ENCODE results near the gene SPON1. TPM values are rescaled to one million over a fixed set of nuclear protein-coding genes. Genes with fewer than 3 reads are reported as not detected.

Gene SPON1
- total RNA-seq, 4 donors from 2014 or later, result 8.0 to 16.1 (median 11.3) TPM

DNA sequence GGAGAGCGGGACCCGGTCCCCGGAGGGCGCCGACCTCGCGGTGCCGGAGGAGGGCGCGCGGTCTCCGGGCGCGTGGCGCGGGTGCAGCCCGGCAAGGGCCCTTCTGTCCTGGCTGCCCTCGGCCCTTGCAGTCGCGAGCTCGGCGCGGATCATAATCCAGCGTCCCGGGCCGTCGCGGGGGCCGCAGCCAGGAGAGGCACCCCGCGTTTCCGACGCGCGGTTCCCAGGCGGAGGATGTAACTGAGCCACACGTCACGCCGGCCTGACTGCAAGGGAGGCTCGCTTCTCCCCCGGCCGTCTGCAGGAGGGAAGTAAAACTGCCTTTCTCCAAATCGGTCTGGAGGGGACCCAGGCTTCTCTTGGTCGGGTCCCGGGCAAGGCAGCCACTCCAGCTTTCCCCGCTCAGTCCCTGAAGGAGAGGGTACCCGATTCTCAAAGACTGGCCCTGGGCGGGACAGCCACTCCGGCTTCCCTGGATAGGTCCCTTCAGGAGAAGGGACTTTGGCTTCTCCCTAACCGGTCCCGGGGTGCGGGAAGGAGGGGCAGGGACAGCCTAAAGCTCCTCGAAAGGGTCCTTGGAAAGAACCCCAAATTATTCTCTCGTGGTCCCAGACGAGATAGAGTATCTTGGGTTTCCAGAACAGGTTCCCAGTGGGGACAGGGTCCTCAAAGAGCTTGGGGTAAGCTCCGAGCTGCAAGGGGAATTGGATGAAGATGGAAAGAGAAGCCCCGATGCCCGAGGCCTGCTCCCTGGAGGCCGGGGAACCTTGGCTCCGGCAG lies 836 bp downstream of the SPON1 start:
- H3K36me3 ChIP-seq, result no peaks in the 10 kb centered on the region
- TF ChIP-seq POLR2A (IDR thresholded peaks at IDR 0.05) (no peak), EP300 (IDR thresholded peaks at IDR 0.05) (no peak), POLR2AphosphoS5 (IDR thresholded peaks at IDR 0.05) (no peak)
- TF ChIP-seq, protein P1, sequence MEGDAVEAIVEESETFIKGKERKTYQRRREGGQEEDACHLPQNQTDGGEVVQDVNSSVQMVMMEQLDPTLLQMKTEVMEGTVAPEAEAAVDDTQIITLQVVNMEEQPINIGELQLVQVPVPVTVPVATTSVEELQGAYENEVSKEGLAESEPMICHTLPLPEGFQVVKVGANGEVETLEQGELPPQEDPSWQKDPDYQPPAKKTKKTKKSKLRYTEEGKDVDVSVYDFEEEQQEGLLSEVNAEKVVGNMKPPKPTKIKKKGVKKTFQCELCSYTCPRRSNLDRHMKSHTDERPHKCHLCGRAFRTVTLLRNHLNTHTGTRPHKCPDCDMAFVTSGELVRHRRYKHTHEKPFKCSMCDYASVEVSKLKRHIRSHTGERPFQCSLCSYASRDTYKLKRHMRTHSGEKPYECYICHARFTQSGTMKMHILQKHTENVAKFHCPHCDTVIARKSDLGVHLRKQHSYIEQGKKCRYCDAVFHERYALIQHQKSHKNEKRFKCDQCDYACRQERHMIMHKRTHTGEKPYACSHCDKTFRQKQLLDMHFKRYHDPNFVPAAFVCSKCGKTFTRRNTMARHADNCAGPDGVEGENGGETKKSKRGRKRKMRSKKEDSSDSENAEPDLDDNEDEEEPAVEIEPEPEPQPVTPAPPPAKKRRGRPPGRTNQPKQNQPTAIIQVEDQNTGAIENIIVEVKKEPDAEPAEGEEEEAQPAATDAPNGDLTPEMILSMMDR (IDR thresholded peaks at IDR 0.05), result no peak
- peak overlapping the region; percentile 49 for H3K4me3 ChIP-seq
- H3K9me3 ChIP-seq, result no peaks in the 10 kb centered on the region
- H3K27ac ChIP-seq, result peak overlapping the region; percentile 15
- WGBS, result 1% methylated on average over 24 of the region's 60 CpGs
- H3K27me3 ChIP-seq, result peaks cover 62% of the 10 kb centered on the region
- no peak for DNase-seq (ENCODE audit: low spot score in 2 of 2)
- peaks cover 28% of the 10 kb centered on the region for H3K4me1 ChIP-seq

- 3% methylated on average over 23 of the region's 62 CpGs for WGBS
- Histone ChIP-seq H3K4me1 (peaks cover 28% of the 10 kb centered on the region), H3K27me3 (peaks cover 58% of the 10 kb centered on the region), H3K4me3 (peak overlapping the region; percentile 49), H3K27ac (no peak overlapping the region), H3K9me3 (no peaks in the 10 kb centered on the region), H3K36me3 (no peaks in the 10 kb centered on the region)
- no peak for DNase-seq (ENCODE audit: low spot score in 2 of 2)
- TF ChIP-seq, protein P1 (IDR thresholded peaks at IDR 0.05), result peak in 1 of 2 donors; percentile 11
- no peak for TF ChIP-seq POLR2AphosphoS5 (IDR thresholded peaks at IDR 0.05)
These were observed 1.6 kb downstream of the SPON1 start for GRCh38 chr11:13963949-13964770.

GRCh38 chr11:13964771-13965074 lies 2.2 kb downstream of the SPON1 start:
- Histone ChIP-seq H3K4me3 (peak overlapping the region; percentile 49), H3K4me1 (peaks cover 28% of the 10 kb centered on the region), H3K27me3 (peaks cover 60% of the 10 kb centered on the region), H3K27ac (no peak overlapping the region), H3K36me3 (no peaks in the 10 kb centered on the region), H3K9me3 (no peaks in the 10 kb centered on the region)
- WGBS, result 34% methylated on average over 7 of the region's 7 CpGs
- DNase-seq (ENCODE audit: low spot score in 2 of 2), result no peak
- TF ChIP-seq POLR2A (IDR thresholded peaks at IDR 0.05), result no peak
- TF ChIP-seq, protein P1 (IDR thresholded peaks at IDR 0.05), result peak in 1 of 2 donors; percentile 2
- no peak for TF ChIP-seq EP300 (IDR thresholded peaks at IDR 0.05)

DNA sequence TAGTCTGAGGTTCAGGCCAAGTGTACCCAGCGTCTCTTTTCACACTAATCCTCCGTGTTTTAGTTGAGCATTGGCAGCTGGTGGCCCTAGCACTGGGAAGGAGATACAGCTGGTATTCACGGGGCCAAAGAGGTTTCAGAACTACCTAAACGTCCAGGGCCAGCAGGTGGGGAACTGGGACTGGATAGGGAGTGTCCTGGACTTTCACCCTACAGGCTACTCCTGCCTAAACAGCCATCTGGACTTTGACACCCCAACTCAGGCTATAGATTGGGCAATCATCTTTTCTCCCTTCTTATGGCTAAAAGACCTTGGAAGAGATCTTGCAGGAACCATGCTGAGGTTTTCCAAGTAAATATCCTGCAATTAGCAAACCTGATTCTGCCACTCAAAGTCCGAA lies 2.8 kb downstream of the SPON1 start:
- DNase-seq (ENCODE audit: low spot score in 2 of 2), result no peak
- TF ChIP-seq POLR2A (IDR thresholded peaks at IDR 0.05) (no peak), POLR2AphosphoS5 (IDR thresholded peaks at IDR 0.05) (no peak), EP300 (IDR thresholded peaks at IDR 0.05) (no peak)
- TF ChIP-seq, protein P1 (IDR thresholded peaks at IDR 0.05), result no peak
- Histone ChIP-seq H3K9me3 (no peaks in the 10 kb centered on the region), H3K4me1 (peaks cover 28% of the 10 kb centered on the region), H3K27ac (no peak overlapping the region), H3K27me3 (peaks cover 60% of the 10 kb centered on the region), H3K36me3 (no peaks in the 10 kb centered on the region), H3K4me3 (no peak overlapping the region)
- WGBS, result 77% methylated on average over 5 of the region's 5 CpGs

DNA sequence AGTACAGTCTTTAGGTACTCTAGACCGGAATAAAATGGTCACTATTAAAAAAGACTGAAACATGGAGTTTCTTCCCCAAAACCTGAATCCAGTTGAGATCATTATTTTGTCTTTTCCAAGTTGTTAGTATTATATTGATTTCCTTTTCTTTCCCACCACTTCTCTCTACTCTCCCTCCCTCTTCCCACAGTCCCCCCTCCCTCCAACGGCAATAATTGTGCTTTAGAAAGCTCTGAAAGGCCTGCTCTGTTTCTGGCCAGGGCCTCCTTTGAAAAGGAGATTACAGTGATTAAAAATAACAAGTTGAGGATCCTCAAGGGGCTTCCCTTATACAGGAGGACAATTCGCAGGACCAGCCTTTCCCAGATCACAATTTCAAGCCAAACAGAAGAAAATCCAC lies 3.5 kb downstream of the SPON1 start:
- Histone ChIP-seq H3K4me1 (peaks cover 29% of the 10 kb centered on the region), H3K36me3 (no peaks in the 10 kb centered on the region), H3K4me3 (no peak overlapping the region), H3K9me3 (no peaks in the 10 kb centered on the region), H3K27me3 (peaks cover 58% of the 10 kb centered on the region), H3K27ac (no peak overlapping the region)
- WGBS, result 74% methylated on average over 3 of the region's 3 CpGs
- no peak for DNase-seq (ENCODE audit: low spot score in 2 of 2)
- TF ChIP-seq POLR2AphosphoS5 (IDR thresholded peaks at IDR 0.05), result no peak
- TF ChIP-seq, protein P1 (IDR thresholded peaks at IDR 0.05), result no peak
- no peak for TF ChIP-seq EP300 (IDR thresholded peaks at IDR 0.05)
- TF ChIP-seq POLR2A (IDR thresholded peaks at IDR 0.05), result no peak

Measured in suprapubic skin (tissue), 4 donors.